SK-N-SH (cell line): ENCODE data around the gene MTARC1. TPM values are rescaled to one million over a fixed set of nuclear protein-coding genes. Genes with fewer than 3 reads are reported as not detected.

Source experiments
- CTCF ChIA-PET: fragments of 300-600, 350-600 bp; formaldehyde crosslinking; extraction: SDS; loops from one replicate; lab custom pipeline; 2021; lab: Yijun Ruan, JAX
- POLR2A ChIA-PET: fragments of 350-600 bp; sonication (Branson Sonifier 250); formaldehyde crosslinking; extraction: SDS; loops from one replicate; lab custom pipeline; 2020; ENCODE audit warnings: antibody characterized with exemption, inconsistent platforms; lab: Yijun Ruan, JAX
- DNase-seq: peaks from one replicate; pipeline ENCODE4 v3.0.0; 2012
- H2AFZ ChIP-seq: fragments of 200-600 bp; sonication (generic); 2 replicates; pipeline ENCODE4 v1.8.1; 2016; ENCODE audit warnings: antibody characterized with exemption, mild to moderate bottlenecking, low read depth
- H3F3A ChIP-seq: fragments of 200-600 bp; sonication (generic); replicated peaks from 2 replicates; pipeline ENCODE3; 2016; ENCODE audit warnings: antibody characterized with exemption, mild to moderate bottlenecking; ENCODE audit not compliant: insufficient read depth
- H3K27ac ChIP-seq, 2 experiments: fragments of 200-500 bp in 1 of 2; fragments of 200-600 bp in 1 of 2; sonication (Bioruptor generic) in 1 of 2; sonication (generic), shearing (Covaris generic) in 1 of 2; 2 replicates each; pipeline versions ENCODE4 v1.5.1 to v1.6.1; 2014 to 2016; ENCODE audit warnings: low read depth in 2 of 2, inconsistent platforms in 1 of 2, low read length in 1 of 2, mild to moderate bottlenecking in 1 of 2, mixed read lengths in 1 of 2
- H3K27me3 ChIP-seq: fragments of 200-600 bp; sonication (generic), shearing (Covaris generic); 2 replicates; pipeline ENCODE4 v1.6.1; 2016; ENCODE audit warnings: mixed run types; ENCODE audit not compliant: insufficient read depth
- H3K36me3 ChIP-seq, 2 experiments: fragments of 200-500 bp in 1 of 2; fragments of 200-600 bp in 1 of 2; sonication (Bioruptor generic) in 1 of 2; sonication (generic) in 1 of 2; replicated peaks in 1 of 2; 2 replicates each; pipeline versions ENCODE3 to v1.5.1; 2014 to 2016; ENCODE audit warnings: low read length in 1 of 2, mild to moderate bottlenecking in 1 of 2; ENCODE audit not compliant: insufficient read depth in 2 of 2, control insufficient read depth in 1 of 2
- H3K4me1 ChIP-seq, 2 experiments: fragments of 200-500 bp in 1 of 2; fragments of 200-600 bp in 1 of 2; sonication (Bioruptor generic) in 1 of 2; sonication (generic), shearing (Covaris generic) in 1 of 2; 2 replicates each; pipeline versions ENCODE4 v1.5.1 to v1.6.1; 2014 to 2016; ENCODE audit warnings: low read depth in 1 of 2, low read length in 1 of 2, mixed run types in 1 of 2; ENCODE audit not compliant: insufficient read depth in 2 of 2, control insufficient read depth in 1 of 2
- H3K4me2 ChIP-seq: fragments of 200-600 bp; sonication (generic), shearing (Covaris generic); 2 replicates; pipeline ENCODE4 v1.6.1; 2017; ENCODE audit warnings: mixed run types
- H3K4me3 ChIP-seq, 2 experiments: fragments of 200-500 bp in 1 of 2; fragments of 200-600 bp in 1 of 2; sonication (Bioruptor generic) in 1 of 2; sonication (generic), shearing (Covaris generic) in 1 of 2; 2 replicates each; pipeline versions ENCODE4 v1.5.1 to v1.8.1; 2014 to 2016; ENCODE audit warnings: low read depth in 2 of 2, inconsistent platforms in 1 of 2, low read length in 1 of 2, mild to moderate bottlenecking in 1 of 2, mixed read lengths in 1 of 2, moderate library complexity in 1 of 2
- H3K79me2 ChIP-seq: fragments of 200-600 bp; sonication (generic); 2 replicates; pipeline ENCODE4 v1.8.1; 2017; ENCODE audit warnings: mild to moderate bottlenecking; ENCODE audit not compliant: insufficient read depth
- H3K9ac ChIP-seq: fragments of 200-600 bp; sonication (generic); 2 replicates; pipeline ENCODE4 v1.6.1; 2017; ENCODE audit warnings: mixed run types
- H3K9me2 ChIP-seq: fragments of 200-600 bp; sonication (generic); 2 replicates; pipeline ENCODE4 v1.6.1; 2017; ENCODE audit warnings: mixed run types
- H3K9me3 ChIP-seq: fragments of 200-600 bp; sonication (generic); 2 replicates; pipeline ENCODE4 v1.6.1; 2017; ENCODE audit warnings: mixed run types, mild to moderate bottlenecking, moderate library complexity
- H4K20me1 ChIP-seq: fragments of 200-600 bp; sonication (generic); 2 replicates; pipeline ENCODE4 v1.6.1; 2017; ENCODE audit warnings: mild to moderate bottlenecking, mixed run types; ENCODE audit not compliant: insufficient read depth
- CHD2 ChIP-seq: fragments of 150-350 bp; IDR thresholded peaks from 2 replicates; pipeline ENCODE4 v1.6.1; 2018; ENCODE audit warnings: low read length; ENCODE audit not compliant: partially characterized antibody
- EP300 ChIP-seq, 2 experiments: IDR thresholded peaks; 2 replicates each; pipeline versions ENCODE4 v1.4.0 to v1.6.1; 2012; ENCODE audit warnings: borderline replicate concordance in 1 of 2, low read depth in 1 of 2, low read length in 1 of 2
- GATA2 ChIP-seq: sonication (generic); formaldehyde crosslinking; IDR thresholded peaks from 2 replicates; pipeline ENCODE4 v1.5.0; 2020; ENCODE audit warnings: mild to moderate bottlenecking, missing genetic modification reagents
- JUND ChIP-seq: IDR thresholded peaks from 2 replicates; pipeline ENCODE4 v1.4.0; 2012
- MXI1 ChIP-seq: IDR thresholded peaks from 2 replicates; pipeline ENCODE4 v1.6.1; 2012; ENCODE audit warnings: mild to moderate bottlenecking, low read depth, low read length, improper control_type of control experiment
- NFIC ChIP-seq: IDR thresholded peaks from 2 replicates; pipeline ENCODE4 v1.4.0; 2012; ENCODE audit warnings: borderline replicate concordance
- POLR2AphosphoS5 ChIP-seq: IDR thresholded peaks from 2 replicates; pipeline ENCODE4 v1.6.1; 2012; ENCODE audit warnings: low read depth, low read length
- RAD21 ChIP-seq: IDR thresholded peaks from 2 replicates; pipeline ENCODE4 v1.6.1; 2012; ENCODE audit warnings: mild to moderate bottlenecking, low read length
- RCOR1 ChIP-seq: fragments of 150-350 bp; IDR thresholded peaks from 2 replicates; pipeline ENCODE4 v1.6.1; 2017; ENCODE audit warnings: antibody characterized with exemption, low read length
- TAF1 ChIP-seq: IDR thresholded peaks from 2 replicates; pipeline ENCODE4 v1.6.1; 2012; ENCODE audit warnings: low read depth, mild to moderate bottlenecking, low read length, moderate library complexity, borderline replicate concordance
- TEAD4 ChIP-seq: IDR thresholded peaks from 2 replicates; pipeline ENCODE4 v1.4.0; 2012; ENCODE audit warnings: mild to moderate bottlenecking, borderline replicate concordance; ENCODE audit not compliant: insufficient read depth
- YY1 ChIP-seq: IDR thresholded peaks from 2 replicates; pipeline ENCODE4 v1.4.0; 2012; ENCODE audit warnings: low read depth, mild to moderate bottlenecking
- WGBS: methylation state at CpG from one replicate; pipeline ENCODE4 v1.1.6; 2017; ENCODE audit warnings: low lambda C conversion rate; 5-methylcytosine and 5-hydroxymethylcytosine counted together
- polyA plus RNA-seq, 3 experiments: library from polyadenylated mRNA; depleted of rRNA; stranded (reverse); fragments of >200 nt; gene quantifications; 2 replicates each; pipeline ENCODE4 v1.2.3, GENCODE V29; 2012
- TF ChIP-seq, protein P1 (sequence below): IDR thresholded peaks from 2 replicates; pipeline ENCODE4 v1.4.0; 2012; ENCODE audit warnings: low read depth, borderline replicate concordance
- TF ChIP-seq, protein P2 (sequence below): fragments of 200-600 bp; sonication (generic); IDR thresholded peaks from 2 replicates; pipeline ENCODE4 v1.6.1; 2017; ENCODE audit warnings: antibody characterized with exemption, mild to moderate bottlenecking, moderate library complexity
- TF ChIP-seq, protein P3 (sequence below): fragments of 150-350 bp; IDR thresholded peaks from 2 replicates; pipeline ENCODE4 v1.6.1; 2017; ENCODE audit warnings: antibody characterized with exemption, low read length, low read depth, borderline replicate concordance
- TF ChIP-seq, protein P4 (sequence below): IDR thresholded peaks from 2 replicates; pipeline ENCODE4 v1.6.1; 2012; ENCODE audit warnings: mild to moderate bottlenecking, low read depth, low read length, moderate library complexity
- TF ChIP-seq, protein P5 (sequence below): IDR thresholded peaks from 2 replicates; pipeline ENCODE4 v1.4.0; 2012; ENCODE audit warnings: low read depth, borderline replicate concordance

MTARC1 gene
- polyA plus RNA-seq, 1 of the 3 experiments (the other 2 are of a cell fraction), result 6.1 TPM

- H3K27ac ChIP-seq, result no peak overlapping the region
- no peaks in the 10 kb centered on the region for H3F3A ChIP-seq
- H3K4me2 ChIP-seq, result no peak overlapping the region
- H3K79me2 ChIP-seq, result no peaks in the 10 kb centered on the region
- peaks cover 0 to 14% of the 10 kb centered on the region in 2 experiments for H3K36me3 ChIP-seq
- no peaks in the 10 kb centered on the region for H3K27me3 ChIP-seq
- no peaks in the 10 kb centered on the region for H3K4me1 ChIP-seq
- no peak for DNase-seq
- no peak overlapping the region for H3K9ac ChIP-seq
- H2AFZ ChIP-seq, result no peak overlapping the region
- H3K9me2 ChIP-seq, result no peaks in the 10 kb centered on the region
- ChIA-PET CTCF (interaction anchor here (0.8 to 1.7 kb wide), 5 partner anchors 13 to 36 kb away, joined by 4 to 8 read pairs (median 6); partner anchors contain the start of gene MTARC2), POLR2A (no interaction called here)
- no peaks in the 10 kb centered on the region for H3K9me3 ChIP-seq
- no peak for TF ChIP-seq TEAD4
- TF ChIP-seq EP300 (IDR thresholded peaks at IDR 0.05; ENCODE audit: borderline replicate concordance in 1 of 2, low read depth in 1 of 2, low read length in 1 of 2), result no peak
- TF ChIP-seq, protein P1, sequence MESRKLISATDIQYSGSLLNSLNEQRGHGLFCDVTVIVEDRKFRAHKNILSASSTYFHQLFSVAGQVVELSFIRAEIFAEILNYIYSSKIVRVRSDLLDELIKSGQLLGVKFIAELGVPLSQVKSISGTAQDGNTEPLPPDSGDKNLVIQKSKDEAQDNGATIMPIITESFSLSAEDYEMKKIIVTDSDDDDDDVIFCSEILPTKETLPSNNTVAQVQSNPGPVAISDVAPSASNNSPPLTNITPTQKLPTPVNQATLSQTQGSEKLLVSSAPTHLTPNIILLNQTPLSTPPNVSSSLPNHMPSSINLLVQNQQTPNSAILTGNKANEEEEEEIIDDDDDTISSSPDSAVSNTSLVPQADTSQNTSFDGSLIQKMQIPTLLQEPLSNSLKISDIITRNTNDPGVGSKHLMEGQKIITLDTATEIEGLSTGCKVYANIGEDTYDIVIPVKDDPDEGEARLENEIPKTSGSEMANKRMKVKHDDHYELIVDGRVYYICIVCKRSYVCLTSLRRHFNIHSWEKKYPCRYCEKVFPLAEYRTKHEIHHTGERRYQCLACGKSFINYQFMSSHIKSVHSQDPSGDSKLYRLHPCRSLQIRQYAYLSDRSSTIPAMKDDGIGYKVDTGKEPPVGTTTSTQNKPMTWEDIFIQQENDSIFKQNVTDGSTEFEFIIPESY, result no peak
- TF ChIP-seq GATA2 (CRISPR knock-in tag), result no peak
- TF ChIP-seq, protein P2, sequence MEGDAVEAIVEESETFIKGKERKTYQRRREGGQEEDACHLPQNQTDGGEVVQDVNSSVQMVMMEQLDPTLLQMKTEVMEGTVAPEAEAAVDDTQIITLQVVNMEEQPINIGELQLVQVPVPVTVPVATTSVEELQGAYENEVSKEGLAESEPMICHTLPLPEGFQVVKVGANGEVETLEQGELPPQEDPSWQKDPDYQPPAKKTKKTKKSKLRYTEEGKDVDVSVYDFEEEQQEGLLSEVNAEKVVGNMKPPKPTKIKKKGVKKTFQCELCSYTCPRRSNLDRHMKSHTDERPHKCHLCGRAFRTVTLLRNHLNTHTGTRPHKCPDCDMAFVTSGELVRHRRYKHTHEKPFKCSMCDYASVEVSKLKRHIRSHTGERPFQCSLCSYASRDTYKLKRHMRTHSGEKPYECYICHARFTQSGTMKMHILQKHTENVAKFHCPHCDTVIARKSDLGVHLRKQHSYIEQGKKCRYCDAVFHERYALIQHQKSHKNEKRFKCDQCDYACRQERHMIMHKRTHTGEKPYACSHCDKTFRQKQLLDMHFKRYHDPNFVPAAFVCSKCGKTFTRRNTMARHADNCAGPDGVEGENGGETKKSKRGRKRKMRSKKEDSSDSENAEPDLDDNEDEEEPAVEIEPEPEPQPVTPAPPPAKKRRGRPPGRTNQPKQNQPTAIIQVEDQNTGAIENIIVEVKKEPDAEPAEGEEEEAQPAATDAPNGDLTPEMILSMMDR, result no peak
- no peak for TF ChIP-seq RAD21
- no peak for TF ChIP-seq MXI1
- TF ChIP-seq YY1, result no peak
- TF ChIP-seq TAF1, result no peak
- H4K20me1 ChIP-seq, result no peaks in the 10 kb centered on the region
- WGBS, result 97% methylated on average over 13 of the region's 13 CpGs
- H3K4me3 ChIP-seq, result no peak overlapping the region
Measured at GRCh38 chr1:220769205-220769604, 17.5 kb upstream of the MTARC1 start.

DNA sequence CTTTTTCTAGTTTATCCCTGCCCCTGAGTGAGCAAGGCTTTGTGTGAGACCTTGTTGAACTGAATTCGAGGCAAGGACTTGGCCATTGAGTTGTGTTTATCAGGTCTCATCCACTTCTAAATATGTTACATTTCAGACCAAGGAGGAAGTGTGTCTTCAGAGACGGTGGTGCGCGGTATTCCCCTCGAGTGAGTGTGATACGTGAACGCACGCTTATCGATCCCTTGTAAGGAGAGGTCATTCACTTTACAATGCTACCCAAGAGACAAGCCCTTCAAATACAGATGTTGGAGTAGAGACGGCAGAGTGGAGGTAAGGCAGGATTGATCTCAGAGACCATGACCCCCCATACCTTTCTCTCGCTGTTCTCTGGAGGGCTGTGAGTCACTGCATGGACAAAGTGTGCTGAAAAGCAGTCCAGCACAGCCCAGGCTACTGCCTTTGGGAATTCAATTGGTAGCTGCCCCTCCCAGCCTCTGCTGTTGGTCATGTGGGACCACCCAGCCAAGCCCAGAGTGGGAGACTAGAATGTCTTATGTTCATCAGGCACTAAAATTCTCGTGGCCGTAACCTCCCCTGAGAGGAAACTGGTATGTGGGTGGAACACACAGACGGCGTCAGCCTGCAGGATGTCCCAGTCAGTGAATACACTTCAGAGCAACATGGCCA lies 16.3 kb upstream of the MTARC1 start:
- H3F3A ChIP-seq, result no peaks in the 10 kb centered on the region
- H3K36me3 ChIP-seq, result peaks cover 0 to 14% of the 10 kb centered on the region in 2 experiments
- H3K27ac ChIP-seq, result no peak overlapping the region
- no peak overlapping the region for H3K4me3 ChIP-seq
- CTCF ChIA-PET, result interaction anchor here (1.4 kb wide), 1 partner anchor 37 kb away, joined by 4 read pairs; no protein-coding TSS in a partner anchor
- no peaks in the 10 kb centered on the region for H3K79me2 ChIP-seq
- DNase-seq, result no peak
- H3K9ac ChIP-seq, result no peak overlapping the region
- H3K4me2 ChIP-seq, result no peak overlapping the region
- H3K4me1 ChIP-seq, result no peaks in the 10 kb centered on the region
- no peaks in the 10 kb centered on the region for H3K27me3 ChIP-seq
- WGBS, result 95% methylated on average over 11 of the region's 15 CpGs
- POLR2A ChIA-PET, result no interaction called here
- H4K20me1 ChIP-seq, result no peaks in the 10 kb centered on the region
- H3K9me2 ChIP-seq, result no peaks in the 10 kb centered on the region
- H3K9me3 ChIP-seq, result no peaks in the 10 kb centered on the region
- no peak overlapping the region for H2AFZ ChIP-seq
- no peak for TF ChIP-seq RCOR1
- no peak for TF ChIP-seq JUND
- TF ChIP-seq, protein P3, sequence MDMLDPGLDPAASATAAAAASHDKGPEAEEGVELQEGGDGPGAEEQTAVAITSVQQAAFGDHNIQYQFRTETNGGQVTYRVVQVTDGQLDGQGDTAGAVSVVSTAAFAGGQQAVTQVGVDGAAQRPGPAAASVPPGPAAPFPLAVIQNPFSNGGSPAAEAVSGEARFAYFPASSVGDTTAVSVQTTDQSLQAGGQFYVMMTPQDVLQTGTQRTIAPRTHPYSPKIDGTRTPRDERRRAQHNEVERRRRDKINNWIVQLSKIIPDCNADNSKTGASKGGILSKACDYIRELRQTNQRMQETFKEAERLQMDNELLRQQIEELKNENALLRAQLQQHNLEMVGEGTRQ, result no peak
- no peak for TF ChIP-seq POLR2AphosphoS5
- TF ChIP-seq CHD2, result no peak
- no peak for TF ChIP-seq MXI1
- TF ChIP-seq NFIC, result no peak
- TF ChIP-seq, protein P4, sequence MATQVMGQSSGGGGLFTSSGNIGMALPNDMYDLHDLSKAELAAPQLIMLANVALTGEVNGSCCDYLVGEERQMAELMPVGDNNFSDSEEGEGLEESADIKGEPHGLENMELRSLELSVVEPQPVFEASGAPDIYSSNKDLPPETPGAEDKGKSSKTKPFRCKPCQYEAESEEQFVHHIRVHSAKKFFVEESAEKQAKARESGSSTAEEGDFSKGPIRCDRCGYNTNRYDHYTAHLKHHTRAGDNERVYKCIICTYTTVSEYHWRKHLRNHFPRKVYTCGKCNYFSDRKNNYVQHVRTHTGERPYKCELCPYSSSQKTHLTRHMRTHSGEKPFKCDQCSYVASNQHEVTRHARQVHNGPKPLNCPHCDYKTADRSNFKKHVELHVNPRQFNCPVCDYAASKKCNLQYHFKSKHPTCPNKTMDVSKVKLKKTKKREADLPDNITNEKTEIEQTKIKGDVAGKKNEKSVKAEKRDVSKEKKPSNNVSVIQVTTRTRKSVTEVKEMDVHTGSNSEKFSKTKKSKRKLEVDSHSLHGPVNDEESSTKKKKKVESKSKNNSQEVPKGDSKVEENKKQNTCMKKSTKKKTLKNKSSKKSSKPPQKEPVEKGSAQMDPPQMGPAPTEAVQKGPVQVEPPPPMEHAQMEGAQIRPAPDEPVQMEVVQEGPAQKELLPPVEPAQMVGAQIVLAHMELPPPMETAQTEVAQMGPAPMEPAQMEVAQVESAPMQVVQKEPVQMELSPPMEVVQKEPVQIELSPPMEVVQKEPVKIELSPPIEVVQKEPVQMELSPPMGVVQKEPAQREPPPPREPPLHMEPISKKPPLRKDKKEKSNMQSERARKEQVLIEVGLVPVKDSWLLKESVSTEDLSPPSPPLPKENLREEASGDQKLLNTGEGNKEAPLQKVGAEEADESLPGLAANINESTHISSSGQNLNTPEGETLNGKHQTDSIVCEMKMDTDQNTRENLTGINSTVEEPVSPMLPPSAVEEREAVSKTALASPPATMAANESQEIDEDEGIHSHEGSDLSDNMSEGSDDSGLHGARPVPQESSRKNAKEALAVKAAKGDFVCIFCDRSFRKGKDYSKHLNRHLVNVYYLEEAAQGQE, result no peak
- TF ChIP-seq, protein P5, sequence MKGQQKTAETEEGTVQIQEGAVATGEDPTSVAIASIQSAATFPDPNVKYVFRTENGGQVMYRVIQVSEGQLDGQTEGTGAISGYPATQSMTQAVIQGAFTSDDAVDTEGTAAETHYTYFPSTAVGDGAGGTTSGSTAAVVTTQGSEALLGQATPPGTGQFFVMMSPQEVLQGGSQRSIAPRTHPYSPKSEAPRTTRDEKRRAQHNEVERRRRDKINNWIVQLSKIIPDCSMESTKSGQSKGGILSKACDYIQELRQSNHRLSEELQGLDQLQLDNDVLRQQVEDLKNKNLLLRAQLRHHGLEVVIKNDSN, result no peak
- TF ChIP-seq TEAD4, result no peak
